Activated naive CD8-positive, alpha-beta T cell (primary cell): Measurements from ENCODE around the gene POC5.
A peak's percentile ranks its signal among the peaks of the same experiment; 100 is the strongest.

Experiments used
- H3K27ac Mint-ChIP-seq: one replicate; pipeline ENCODE4 v1.8.0; 2021; ENCODE audit warnings: mixed read lengths
- H3K27me3 Mint-ChIP-seq: one replicate; pipeline ENCODE4 v1.8.0; 2021; ENCODE audit warnings: mixed read lengths
- H3K36me3 Mint-ChIP-seq: one replicate; pipeline ENCODE4 v1.8.0; 2021; ENCODE audit warnings: mixed read lengths
- H3K4me1 Mint-ChIP-seq: one replicate; pipeline ENCODE4 v1.8.0; 2021; ENCODE audit warnings: low read depth, mixed read lengths
- H3K4me3 Mint-ChIP-seq: one replicate; pipeline ENCODE4 v1.8.0; 2021; ENCODE audit warnings: mild to moderate bottlenecking, mixed read lengths
- H3K9me3 Mint-ChIP-seq: one replicate; pipeline ENCODE4 v1.8.0; 2021; ENCODE audit warnings: low read depth, mixed read lengths

Gene POC5

GRCh38 chr5:75659791-75660450 lies 57.3 kb downstream of the POC5 start:
- Mint-ChIP-seq H3K27ac (no peak overlapping the region), H3K36me3 (no peaks in the 10 kb centered on the region), H3K9me3 (no peaks in the 10 kb centered on the region), H3K4me3 (no peak overlapping the region), H3K27me3 (peaks cover 1% of the 10 kb centered on the region), H3K4me1 (no peaks in the 10 kb centered on the region)

- H3K4me3 Mint-ChIP-seq = peak overlapping the region; percentile 57
- no peaks in the 10 kb centered on the region for H3K4me1 Mint-ChIP-seq
- no peak overlapping the region for H3K27ac Mint-ChIP-seq
These were observed 60.8 kb downstream of the POC5 start for GRCh38 chr5:75656311-75657003.

DNA sequence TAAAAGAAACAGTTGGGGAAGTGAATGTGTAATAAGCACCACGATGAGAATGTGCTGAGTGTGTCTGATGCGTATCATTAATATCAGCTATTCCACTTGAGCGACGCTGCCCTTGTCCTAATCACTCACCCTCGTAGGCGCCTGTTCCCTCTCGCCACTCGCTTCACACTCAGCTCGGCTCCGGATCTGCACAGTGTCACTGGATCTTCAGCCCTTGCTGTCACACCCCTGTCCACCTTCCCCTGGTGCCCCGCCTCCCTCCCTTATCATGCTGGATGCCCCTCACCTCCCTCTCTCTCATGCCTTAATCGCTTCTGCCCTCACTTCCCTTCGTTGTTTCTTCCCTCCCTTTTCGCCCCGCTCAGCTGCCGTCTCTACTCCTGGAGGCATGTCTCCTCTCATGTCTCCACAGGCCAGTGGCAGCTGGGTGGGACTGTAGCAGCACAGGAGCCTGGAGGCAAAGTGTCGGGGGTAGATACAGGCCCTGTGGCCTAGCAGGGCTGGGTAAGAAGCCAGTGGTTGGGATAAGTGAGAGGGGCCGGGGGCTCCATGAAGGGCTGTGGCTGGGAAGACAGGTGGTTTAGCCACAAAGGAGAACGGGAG lies 62.4 kb downstream of the POC5 start:
- Mint-ChIP-seq H3K4me3 (no peak overlapping the region), H3K9me3 (no peaks in the 10 kb centered on the region), H3K27ac (no peak overlapping the region), H3K4me1 (no peaks in the 10 kb centered on the region), H3K27me3 (no peaks in the 10 kb centered on the region), H3K36me3 (no peaks in the 10 kb centered on the region)

More at GRCh38 chr5:75656311-75657003, 60.8 kb downstream of the POC5 start:
- Mint-ChIP-seq H3K9me3 (no peaks in the 10 kb centered on the region), H3K27me3 (peaks cover 1% of the 10 kb centered on the region), H3K36me3 (no peaks in the 10 kb centered on the region)

DNA sequence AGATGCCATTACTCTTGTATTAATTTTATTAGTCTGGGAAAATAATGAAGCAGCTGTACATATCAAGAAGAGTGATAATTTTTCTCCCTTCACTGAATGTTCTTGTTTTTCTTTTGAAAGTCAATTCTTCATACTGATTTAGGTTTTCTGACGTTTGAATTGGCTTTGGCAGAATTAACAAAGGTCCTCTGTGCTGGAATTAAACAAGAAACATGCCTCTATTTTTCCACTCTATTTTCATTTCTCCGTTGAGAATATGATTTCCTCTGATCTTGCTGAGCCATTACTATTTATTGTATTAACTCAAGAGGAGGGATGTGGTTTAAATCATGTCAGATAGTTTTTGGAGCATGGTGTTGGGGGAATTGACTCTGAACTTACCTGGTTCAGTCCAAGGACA lies 63.7 kb downstream of the POC5 start:
- no peaks in the 10 kb centered on the region for H3K36me3 Mint-ChIP-seq
- no peak overlapping the region for H3K27ac Mint-ChIP-seq
- no peaks in the 10 kb centered on the region for H3K9me3 Mint-ChIP-seq
- H3K4me3 Mint-ChIP-seq = no peak overlapping the region
- H3K4me1 Mint-ChIP-seq = no peaks in the 10 kb centered on the region
- H3K27me3 Mint-ChIP-seq = no peaks in the 10 kb centered on the region

DNA sequence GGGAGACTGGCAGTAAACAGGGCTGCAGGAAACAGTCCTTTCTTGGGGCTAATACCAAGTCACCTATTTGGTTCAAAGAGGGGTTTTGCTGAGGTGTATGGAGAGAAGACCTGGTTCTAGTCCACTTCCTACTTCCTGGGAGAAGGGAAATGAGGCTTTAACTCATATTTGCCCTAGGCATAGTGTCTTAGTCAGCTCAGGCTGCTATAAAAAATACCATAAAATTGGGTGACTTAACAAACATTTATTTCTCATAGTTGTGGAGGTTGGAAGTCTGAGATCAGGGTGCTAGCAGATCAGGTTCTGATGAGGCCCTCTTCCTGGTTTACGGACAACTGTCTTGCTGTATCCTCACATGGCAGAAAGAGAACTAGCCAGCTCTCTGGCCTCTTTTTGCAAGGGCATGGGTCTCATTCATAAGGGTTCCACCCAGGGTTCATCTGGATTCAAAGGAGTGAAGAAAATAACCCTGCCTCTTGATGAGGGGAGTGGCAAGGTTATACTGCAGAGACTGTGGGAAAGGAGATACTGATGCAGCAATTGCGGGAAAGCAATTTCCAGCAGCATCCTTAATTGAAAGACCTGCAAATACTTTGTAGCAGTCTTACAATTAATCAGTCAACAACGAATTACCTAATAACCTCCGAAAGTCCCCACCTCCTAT lies 65.5 kb downstream of the POC5 start:
- Mint-ChIP-seq H3K36me3 (no peaks in the 10 kb centered on the region), H3K9me3 (no peaks in the 10 kb centered on the region), H3K4me1 (no peaks in the 10 kb centered on the region), H3K4me3 (no peak overlapping the region), H3K27ac (no peak overlapping the region), H3K27me3 (no peaks in the 10 kb centered on the region)

DNA sequence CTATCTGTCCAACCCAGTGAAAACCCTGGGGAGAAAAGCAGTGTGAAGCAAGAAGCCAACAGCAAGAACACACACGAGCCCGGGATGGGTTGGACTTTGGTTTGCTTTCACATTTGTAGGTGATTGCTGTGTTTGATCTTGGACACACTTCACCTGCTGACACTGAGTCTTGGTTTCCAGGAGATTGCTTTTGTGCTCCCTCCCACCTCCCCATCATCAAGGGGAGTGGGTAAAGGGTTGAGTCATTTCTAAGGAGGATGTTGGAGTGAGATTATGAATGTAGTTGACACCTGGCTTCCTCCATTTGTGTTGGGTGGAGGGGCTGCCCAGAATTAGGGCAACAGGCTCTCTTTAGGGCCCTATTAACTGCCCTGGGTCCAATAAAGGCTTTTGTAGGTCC lies 68.5 kb downstream of the POC5 start:
- H3K27ac Mint-ChIP-seq = no peak overlapping the region
- no peaks in the 10 kb centered on the region for H3K4me1 Mint-ChIP-seq
- no peaks in the 10 kb centered on the region for H3K36me3 Mint-ChIP-seq
- no peaks in the 10 kb centered on the region for H3K27me3 Mint-ChIP-seq
- no peak overlapping the region for H3K4me3 Mint-ChIP-seq
- no peaks in the 10 kb centered on the region for H3K9me3 Mint-ChIP-seq

- Mint-ChIP-seq H3K36me3 (peaks cover 15% of the 10 kb centered on the region), H3K9me3 (no peaks in the 10 kb centered on the region), H3K4me1 (no peaks in the 10 kb centered on the region), H3K4me3 (no peak overlapping the region), H3K27ac (no peak overlapping the region), H3K27me3 (peaks cover 2% of the 10 kb centered on the region)
These were observed 76.4 kb downstream of the POC5 start for GRCh38 chr5:75640826-75641225.

GRCh38 chr5:75640395-75640794 lies 76.8 kb downstream of the POC5 start:
- Mint-ChIP-seq H3K27ac (no peak overlapping the region), H3K27me3 (peaks cover 2% of the 10 kb centered on the region), H3K9me3 (no peaks in the 10 kb centered on the region), H3K4me3 (no peak overlapping the region), H3K36me3 (peaks cover 15% of the 10 kb centered on the region), H3K4me1 (no peaks in the 10 kb centered on the region)

- H3K27ac Mint-ChIP-seq = no peak overlapping the region
- H3K36me3 Mint-ChIP-seq = peaks cover 16% of the 10 kb centered on the region
- no peaks in the 10 kb centered on the region for H3K9me3 Mint-ChIP-seq
- H3K4me1 Mint-ChIP-seq = no peaks in the 10 kb centered on the region
- H3K4me3 Mint-ChIP-seq = no peak overlapping the region
- H3K27me3 Mint-ChIP-seq = peaks cover 2% of the 10 kb centered on the region
These were observed 77.5 kb downstream of the POC5 start for GRCh38 chr5:75639535-75640311.

DNA sequence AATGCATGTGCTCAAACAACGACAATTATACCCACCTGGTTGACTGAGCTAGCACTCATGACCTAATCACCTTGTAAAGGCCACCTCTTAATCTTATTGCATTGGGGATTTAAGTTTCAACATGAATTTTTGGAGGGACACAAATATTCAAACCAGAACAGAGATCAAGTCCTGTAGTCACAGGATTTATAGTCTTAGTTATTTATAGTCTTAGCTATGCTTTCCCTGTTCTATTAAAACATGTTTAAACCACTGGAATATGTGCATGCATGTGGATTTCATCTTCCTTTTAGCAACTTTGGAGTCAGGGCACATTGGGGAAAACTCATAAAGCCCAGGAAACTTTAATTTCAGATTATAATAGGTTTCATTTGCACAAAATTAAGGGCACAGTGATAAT lies 79.3 kb downstream of the POC5 start:
- Mint-ChIP-seq H3K4me3 (no peak overlapping the region), H3K36me3 (peaks cover 22% of the 10 kb centered on the region), H3K4me1 (no peaks in the 10 kb centered on the region), H3K27me3 (peaks cover 2% of the 10 kb centered on the region), H3K9me3 (no peaks in the 10 kb centered on the region), H3K27ac (no peak overlapping the region)

GRCh38 chr5:75632321-75632720 lies 84.9 kb downstream of the POC5 start:
- no peak overlapping the region for H3K27ac Mint-ChIP-seq
- no peaks in the 10 kb centered on the region for H3K9me3 Mint-ChIP-seq

GRCh38 chr5:75630875-75631274 lies 86.4 kb downstream of the POC5 start:
- Mint-ChIP-seq H3K27me3 (no peaks in the 10 kb centered on the region), H3K9me3 (no peaks in the 10 kb centered on the region), H3K27ac (no peak overlapping the region), H3K4me3 (no peak overlapping the region), H3K36me3 (peaks cover 15% of the 10 kb centered on the region), H3K4me1 (peaks cover 3% of the 10 kb centered on the region)

More at GRCh38 chr5:75632321-75632720, 84.9 kb downstream of the POC5 start:
- Mint-ChIP-seq H3K36me3 (peaks cover 17% of the 10 kb centered on the region), H3K27me3 (peaks cover 2% of the 10 kb centered on the region), H3K4me3 (no peak overlapping the region), H3K4me1 (peaks cover under 1% of the 10 kb centered on the region)

GRCh38 chr5:75627801-75628200 lies 89.4 kb downstream of the POC5 start:
- Mint-ChIP-seq H3K9me3 (no peaks in the 10 kb centered on the region), H3K4me3 (no peak overlapping the region), H3K36me3 (peaks cover 8% of the 10 kb centered on the region), H3K27me3 (no peaks in the 10 kb centered on the region), H3K4me1 (peaks cover 3% of the 10 kb centered on the region), H3K27ac (no peak overlapping the region)

GRCh38 chr5:75626959-75627358 lies 90.3 kb downstream of the POC5 start:
- Mint-ChIP-seq H3K9me3 (no peaks in the 10 kb centered on the region), H3K27ac (no peak overlapping the region), H3K4me1 (peaks cover 3% of the 10 kb centered on the region), H3K4me3 (no peak overlapping the region), H3K36me3 (peaks cover 5% of the 10 kb centered on the region), H3K27me3 (no peaks in the 10 kb centered on the region)
